ENCODE measurements around the gene PCMT1. TPM values are rescaled to one million over a fixed set of nuclear protein-coding genes. Genes with fewer than 3 reads are reported as not detected.

The PCMT1 gene
- total and polyA plus RNA-seq, 9 of the 15 experiments (the other 6 are each of a cell fraction or from before 2014, with no cell fraction given) = 217 to 541 (median 327) TPM

DNA sequence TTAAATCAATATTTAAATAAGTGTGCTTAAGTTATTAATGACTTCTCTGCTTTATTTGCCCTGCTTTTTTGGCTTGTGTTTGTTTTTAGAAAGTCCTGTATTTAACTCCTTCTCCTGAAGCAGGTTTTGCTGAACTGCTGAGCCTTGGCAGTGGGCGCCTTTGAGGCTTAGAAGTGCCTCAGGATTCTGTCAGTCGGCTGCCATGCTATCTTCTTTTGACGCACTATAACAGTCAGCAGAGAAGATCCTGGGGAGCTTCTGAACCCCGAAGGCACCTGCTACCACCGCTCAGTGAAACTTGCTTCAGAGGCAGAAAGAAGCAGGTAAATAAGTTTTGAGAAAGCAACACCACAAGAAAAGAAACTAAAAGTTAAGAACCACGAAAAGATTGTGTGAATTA, 22.4 kb downstream of the PCMT1 start:
- H3K36me3 ChIP-seq (ENCODE audit: control insufficient read depth, insufficient read depth, low read length) = peaks cover 74% of the 10 kb centered on the region

More for the DNA sequence above, 22.4 kb downstream of the PCMT1 start:
- Histone ChIP-seq H3K79me2 (ENCODE audit: control insufficient read depth, insufficient read depth, low read length) (peaks cover 44% of the 10 kb centered on the region), H3K9me3 (replicated peaks; ENCODE audit: control insufficient read depth, insufficient read depth, low read depth, low read length) (no peaks in the 10 kb centered on the region), H3K9me1 (ENCODE audit: control insufficient read depth, insufficient read depth, low read length) (no peaks in the 10 kb centered on the region), H3K4me3 (no peak overlapping the region), H3K4me2 (ENCODE audit: insufficient read depth, low read length) (no peak overlapping the region), H3K4me1 (replicated peaks in 1 of 2; ENCODE audit: control insufficient read depth in 2 of 2, insufficient read depth in 2 of 2, low read length in 2 of 2) (peaks cover 1 to 3% of the 10 kb centered on the region in 2 experiments; a peak in 4 of 5 replicates), H3K27ac (ENCODE audit: extremely low read depth, low read depth, low read length) (no peak overlapping the region), H4K20me1 (replicated peaks; ENCODE audit: control insufficient read depth, insufficient read depth, low read length) (no peaks in the 10 kb centered on the region), H3K9ac (ENCODE audit: insufficient read depth in 1 of 2, low read depth in 2 of 2, low read length in 2 of 2) (no peak overlapping the region), H2AFZ (ENCODE audit: low read depth, low read length) (no peak overlapping the region), H3K27me3 (ENCODE audit: control insufficient read depth in 2 of 2, insufficient read depth in 2 of 2, low read length in 2 of 2) (no peaks in the 10 kb centered on the region)
- CTCF ChIA-PET (ENCODE audit: low intra/inter-chr PET ratio) = no interaction called here
- TF ChIP-seq ZZZ3 (IDR thresholded peaks at IDR 0.05) (no peak), SAFB2 (IDR thresholded peaks at IDR 0.05; ENCODE audit: borderline replicate concordance, low read depth, low read length, severe bottlenecking) (no peak), MCM7 (IDR thresholded peaks at IDR 0.05) (no peak), GABPA (tag; conservative IDR thresholded peaks at IDR 0.05; ENCODE audit: low read depth) (no peak), JUNB (CRISPR knock-in tag; conservative IDR thresholded peaks at IDR 0.05) (no peak), PML (IDR thresholded peaks at IDR 0.05; ENCODE audit: low read length) (no peak), JUN (IDR thresholded peaks at IDR 0.05; ENCODE audit: borderline replicate concordance, low read depth, low read length) (no peak), JUN (CRISPR knock-in tag; IDR thresholded peaks at IDR 0.05; ENCODE audit: borderline replicate concordance) (no peak), E2F3 (CRISPR knock-in tag; IDR thresholded peaks at IDR 0.05) (no peak), CCNT2 (IDR thresholded peaks at IDR 0.05; ENCODE audit: borderline replicate concordance, extremely low read depth, insufficient read length, low read depth, low read length) (no peak)
- TF ChIP-seq, protein P1, sequence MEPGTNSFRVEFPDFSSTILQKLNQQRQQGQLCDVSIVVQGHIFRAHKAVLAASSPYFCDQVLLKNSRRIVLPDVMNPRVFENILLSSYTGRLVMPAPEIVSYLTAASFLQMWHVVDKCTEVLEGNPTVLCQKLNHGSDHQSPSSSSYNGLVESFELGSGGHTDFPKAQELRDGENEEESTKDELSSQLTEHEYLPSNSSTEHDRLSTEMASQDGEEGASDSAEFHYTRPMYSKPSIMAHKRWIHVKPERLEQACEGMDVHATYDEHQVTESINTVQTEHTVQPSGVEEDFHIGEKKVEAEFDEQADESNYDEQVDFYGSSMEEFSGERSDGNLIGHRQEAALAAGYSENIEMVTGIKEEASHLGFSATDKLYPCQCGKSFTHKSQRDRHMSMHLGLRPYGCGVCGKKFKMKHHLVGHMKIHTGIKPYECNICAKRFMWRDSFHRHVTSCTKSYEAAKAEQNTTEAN (CRISPR knock-in tag; IDR thresholded peaks at IDR 0.05) = no peak
- TF ChIP-seq, protein P2, sequence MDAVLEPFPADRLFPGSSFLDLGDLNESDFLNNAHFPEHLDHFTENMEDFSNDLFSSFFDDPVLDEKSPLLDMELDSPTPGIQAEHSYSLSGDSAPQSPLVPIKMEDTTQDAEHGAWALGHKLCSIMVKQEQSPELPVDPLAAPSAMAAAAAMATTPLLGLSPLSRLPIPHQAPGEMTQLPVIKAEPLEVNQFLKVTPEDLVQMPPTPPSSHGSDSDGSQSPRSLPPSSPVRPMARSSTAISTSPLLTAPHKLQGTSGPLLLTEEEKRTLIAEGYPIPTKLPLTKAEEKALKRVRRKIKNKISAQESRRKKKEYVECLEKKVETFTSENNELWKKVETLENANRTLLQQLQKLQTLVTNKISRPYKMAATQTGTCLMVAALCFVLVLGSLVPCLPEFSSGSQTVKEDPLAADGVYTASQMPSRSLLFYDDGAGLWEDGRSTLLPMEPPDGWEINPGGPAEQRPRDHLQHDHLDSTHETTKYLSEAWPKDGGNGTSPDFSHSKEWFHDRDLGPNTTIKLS (IDR thresholded peaks at IDR 0.05; ENCODE audit: borderline replicate concordance, low read depth) = no peak
- TF ChIP-seq, protein P3, sequence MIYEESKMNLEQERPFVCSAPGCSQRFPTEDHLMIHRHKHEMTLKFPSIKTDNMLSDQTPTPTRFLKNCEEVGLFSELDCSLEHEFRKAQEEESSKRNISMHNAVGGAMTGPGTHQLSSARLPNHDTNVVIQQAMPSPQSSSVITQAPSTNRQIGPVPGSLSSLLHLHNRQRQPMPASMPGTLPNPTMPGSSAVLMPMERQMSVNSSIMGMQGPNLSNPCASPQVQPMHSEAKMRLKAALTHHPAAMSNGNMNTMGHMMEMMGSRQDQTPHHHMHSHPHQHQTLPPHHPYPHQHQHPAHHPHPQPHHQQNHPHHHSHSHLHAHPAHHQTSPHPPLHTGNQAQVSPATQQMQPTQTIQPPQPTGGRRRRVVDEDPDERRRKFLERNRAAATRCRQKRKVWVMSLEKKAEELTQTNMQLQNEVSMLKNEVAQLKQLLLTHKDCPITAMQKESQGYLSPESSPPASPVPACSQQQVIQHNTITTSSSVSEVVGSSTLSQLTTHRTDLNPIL (CRISPR knock-in tag; IDR thresholded peaks at IDR 0.05) = no peak
- DNase-seq (ENCODE audit: extremely low read depth in 1 of 4, low spot score in 3 of 4) (no peak), FAIRE-seq (no peak), ATAC-seq (no peak)
- POLR2A ChIA-PET = no interaction called here
- in situ Hi-C loops (cut with MboI) (no loop called here), intact Hi-C loops (cut with micrococcal nuclease) (no loop called here)
- WGBS (ENCODE audit: insufficient coverage, low coverage, missing lambda C conversion rate) = 91% methylated on average over 6 of the region's 6 CpGs
- BruUV-seq (replicated peaks) = no TSS peak
